Nucleus accumbens (tissue), 56 donors: Measurements from ENCODE around the gene CNTN2.
A peak's percentile ranks its signal among the peaks of the same experiment; 100 is the strongest.

Experiments used
- DNase-seq, 56 donors: peaks; one replicate each; lab custom pipeline; 2025; lab: John Stamatoyannopoulos, UW

The CNTN2 gene

GRCh38 chr1:205111354-205111753 is 68.3 kb downstream of the CNTN2 start:
- no peak for DNase-seq

- no peak for DNase-seq
Observed at GRCh38 chr1:205118752-205119151, 75.7 kb downstream of the CNTN2 start.

DNA sequence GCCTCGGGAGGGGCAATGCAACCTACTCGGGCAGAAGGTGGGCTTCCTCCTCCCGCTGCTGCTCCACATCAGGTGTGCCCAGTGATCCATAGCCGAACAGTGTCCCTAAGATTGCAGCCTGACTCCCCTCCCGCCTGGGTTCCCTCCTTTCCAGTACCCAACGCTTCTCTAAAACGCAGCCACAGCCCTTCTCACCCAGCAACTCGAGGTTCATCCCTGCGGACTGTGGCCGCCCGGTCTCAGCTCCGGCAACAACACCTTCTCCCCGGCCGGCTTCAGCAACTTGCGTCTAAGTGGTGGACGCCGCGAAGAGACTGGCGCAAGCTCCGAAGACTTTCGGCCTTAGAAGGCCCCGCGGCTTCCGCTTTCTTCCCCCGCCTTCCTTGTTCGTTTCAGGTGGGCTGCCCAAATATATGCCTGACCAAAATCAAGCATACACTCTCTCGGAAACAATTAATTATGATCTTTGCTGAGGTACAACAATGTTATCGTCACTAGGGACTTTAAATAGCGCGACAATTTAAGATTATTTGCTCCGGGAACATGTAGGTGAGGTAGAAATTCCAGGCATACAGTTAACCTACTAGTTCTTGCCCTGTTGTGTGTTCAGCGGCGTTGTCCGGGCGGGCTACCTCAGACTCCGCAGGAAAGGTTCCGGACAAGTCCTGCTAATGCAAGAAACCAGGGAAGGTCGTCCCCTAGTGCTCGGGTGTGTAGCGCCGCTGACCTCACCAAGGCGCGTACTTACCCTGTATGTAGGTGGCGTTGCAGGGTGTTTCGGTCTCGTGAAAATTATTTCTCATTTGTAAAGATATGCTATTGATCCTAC is 78.9 kb downstream of the CNTN2 start, which contains the start of gene RBBP5:
Gene RBBP5 (minus strand): TSS at position 319 of the 829 bp plus-strand sequence. CDS start 105 bp downstream, at position 214.
- peak; percentile 57 to 98 (median 90) for DNase-seq

DNA sequence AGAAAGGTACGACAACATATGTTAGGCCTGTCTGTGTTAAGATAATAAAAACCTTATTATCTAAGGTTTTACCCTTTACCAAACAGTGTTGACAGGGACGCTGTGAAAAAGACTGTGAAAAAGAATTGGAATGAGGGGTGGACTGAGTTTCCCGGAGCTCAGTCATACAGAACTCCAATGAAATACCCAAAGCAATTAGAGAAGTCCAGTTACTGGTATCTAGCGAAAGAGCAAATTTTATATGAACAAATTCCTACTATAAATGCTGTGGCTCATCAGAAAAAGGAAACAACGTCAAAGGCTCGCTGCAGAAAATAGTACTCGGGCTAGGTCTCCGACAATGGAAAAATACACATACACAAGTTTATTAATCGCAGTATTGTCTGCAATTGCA is 79.5 kb downstream of the CNTN2 start:
- DNase-seq = no peak

DNA sequence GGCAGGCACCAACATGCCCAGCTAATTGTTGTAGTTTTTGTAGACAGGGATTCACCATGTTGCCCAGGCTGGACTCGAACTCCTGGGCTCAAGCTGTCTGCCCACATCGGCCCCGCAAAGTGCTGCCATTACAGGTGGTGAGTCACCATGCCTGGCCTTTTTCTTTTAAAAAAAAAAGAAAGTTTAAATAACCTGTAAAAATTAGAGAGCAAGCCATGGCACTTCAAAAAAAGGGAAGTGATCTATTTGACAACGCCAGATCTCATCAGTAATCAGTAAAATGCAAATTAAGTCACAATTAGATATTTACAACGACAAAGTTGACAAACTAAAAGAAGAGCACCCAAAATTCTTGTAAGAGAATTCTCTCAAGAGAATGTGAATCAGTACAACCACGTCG is 81.7 kb downstream of the CNTN2 start:
- DNase-seq = no peak

DNA sequence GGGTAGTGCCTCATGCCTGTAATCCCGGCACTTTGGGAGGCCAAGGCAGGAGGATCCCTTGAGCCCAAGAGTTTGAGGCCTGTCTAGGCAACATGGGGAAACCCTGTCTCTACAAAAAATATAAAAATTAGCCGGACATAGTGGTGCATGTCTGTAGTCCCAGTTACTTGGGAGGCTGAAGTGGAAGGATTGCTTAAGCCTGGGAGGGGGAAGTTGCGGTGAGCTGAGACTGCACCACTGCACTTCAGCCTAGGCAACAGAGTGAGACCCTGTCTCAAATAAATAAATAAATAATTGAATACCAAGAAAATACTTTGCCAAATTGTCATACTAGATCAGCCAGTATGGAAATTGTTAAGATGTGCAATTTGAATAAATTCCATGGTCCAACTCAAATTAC is 84.6 kb downstream of the CNTN2 start:
- DNase-seq = no peak
